GM19240 (cell line): ENCODE results near the gene COMMD3.

Experiments
- DNase-seq: peaks from one replicate; pipeline ENCODE4 v3.0.0; 2011; ENCODE audit warnings: low spot score; ENCODE audit not compliant: insufficient read length

COMMD3 gene

DNA sequence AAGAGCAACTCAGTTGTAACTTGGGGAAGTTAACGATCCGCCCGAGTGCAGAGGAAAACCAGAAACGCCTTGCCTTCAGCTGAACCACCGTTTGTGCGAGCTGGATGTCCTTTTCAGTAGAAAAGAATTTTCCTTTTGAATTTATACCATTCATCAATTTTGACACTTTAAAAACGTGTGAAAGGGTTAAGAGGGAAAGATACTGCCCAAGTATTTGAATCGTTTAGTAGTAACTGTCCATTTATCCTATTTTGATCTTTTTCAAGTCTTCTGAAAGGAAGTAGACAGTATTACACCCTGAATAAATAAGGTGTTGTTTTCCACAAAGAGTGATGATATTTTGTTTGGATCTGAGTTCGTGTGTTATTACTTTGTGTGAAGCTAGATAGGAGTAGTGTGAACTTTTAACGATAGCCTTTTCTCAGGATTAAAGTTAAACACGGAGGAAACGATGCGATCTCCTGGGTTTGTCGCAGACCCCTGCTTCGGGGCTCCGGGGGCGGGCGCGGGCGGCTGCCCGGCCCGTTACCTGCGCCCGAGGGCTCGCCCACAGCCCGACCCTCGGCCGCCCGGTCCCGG is 3.9 kb downstream of the COMMD3 start:
- no peak for DNase-seq

DNA sequence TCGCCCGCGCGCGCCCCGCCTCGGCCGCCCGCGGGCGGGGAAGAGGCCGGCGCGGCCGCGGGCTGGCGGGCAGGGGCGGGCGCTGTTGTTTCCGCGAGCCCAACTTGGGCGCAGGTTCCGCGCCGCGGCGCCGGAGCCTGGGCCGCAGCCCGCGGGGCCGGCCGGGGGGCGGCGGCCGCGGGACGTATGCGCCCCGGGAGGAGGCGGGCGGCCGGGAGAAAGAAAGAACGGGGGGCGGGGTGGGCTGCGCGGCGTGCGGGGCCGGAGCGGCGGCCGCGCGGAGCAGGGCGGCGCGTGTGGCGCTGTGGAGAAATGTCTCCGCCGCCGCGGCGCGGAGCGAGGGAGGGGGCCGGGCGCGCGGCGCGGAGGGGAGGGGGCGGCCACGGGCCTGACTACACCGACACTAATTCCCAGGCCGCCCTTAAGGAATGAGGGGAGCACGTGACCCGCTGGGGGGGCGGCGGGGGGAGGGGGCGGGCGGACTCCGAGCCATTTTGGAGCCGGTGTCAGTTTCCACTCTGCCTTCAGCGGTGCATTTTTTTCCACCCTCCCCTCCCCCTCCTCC is 4.5 kb downstream of the COMMD3 start, which contains the start of gene BMI1:
BMI1 (plus strand) TSS at position 509 of the 565 bp plus-strand sequence. CDS start 5,351 bp downstream, outside the sequence.
- peak; percentile 74 for DNase-seq

DNA sequence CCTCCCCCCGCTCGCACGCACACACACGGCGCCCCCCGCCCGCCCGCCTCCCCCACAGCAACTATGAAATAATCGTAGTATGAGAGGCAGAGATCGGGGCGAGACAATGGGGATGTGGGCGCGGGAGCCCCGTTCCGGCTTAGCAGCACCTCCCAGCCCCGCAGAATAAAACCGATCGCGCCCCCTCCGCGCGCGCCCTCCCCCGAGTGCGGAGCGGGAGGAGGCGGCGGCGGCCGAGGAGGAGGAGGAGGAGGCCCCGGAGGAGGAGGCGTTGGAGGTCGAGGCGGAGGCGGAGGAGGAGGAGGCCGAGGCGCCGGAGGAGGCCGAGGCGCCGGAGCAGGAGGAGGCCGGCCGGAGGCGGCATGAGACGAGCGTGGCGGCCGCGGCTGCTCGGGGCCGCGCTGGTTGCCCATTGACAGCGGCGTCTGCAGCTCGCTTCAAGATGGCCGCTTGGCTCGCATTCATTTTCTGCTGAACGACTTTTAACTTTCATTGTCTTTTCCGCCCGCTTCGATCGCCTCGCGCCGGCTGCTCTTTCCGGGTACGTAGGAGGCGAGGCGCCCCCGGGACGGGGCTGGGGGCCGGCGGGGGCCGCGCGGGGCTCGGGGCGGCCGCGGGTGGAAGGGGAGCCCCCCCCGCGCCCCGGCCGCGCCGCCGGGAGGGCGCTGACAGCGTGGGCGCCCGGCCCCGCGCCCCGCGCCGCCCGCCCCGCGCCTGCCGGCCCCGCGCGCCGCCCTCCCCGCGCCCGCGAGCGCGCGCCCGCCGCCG is 5.2 kb downstream of the COMMD3 start:
- peak; percentile 56 for DNase-seq

DNA sequence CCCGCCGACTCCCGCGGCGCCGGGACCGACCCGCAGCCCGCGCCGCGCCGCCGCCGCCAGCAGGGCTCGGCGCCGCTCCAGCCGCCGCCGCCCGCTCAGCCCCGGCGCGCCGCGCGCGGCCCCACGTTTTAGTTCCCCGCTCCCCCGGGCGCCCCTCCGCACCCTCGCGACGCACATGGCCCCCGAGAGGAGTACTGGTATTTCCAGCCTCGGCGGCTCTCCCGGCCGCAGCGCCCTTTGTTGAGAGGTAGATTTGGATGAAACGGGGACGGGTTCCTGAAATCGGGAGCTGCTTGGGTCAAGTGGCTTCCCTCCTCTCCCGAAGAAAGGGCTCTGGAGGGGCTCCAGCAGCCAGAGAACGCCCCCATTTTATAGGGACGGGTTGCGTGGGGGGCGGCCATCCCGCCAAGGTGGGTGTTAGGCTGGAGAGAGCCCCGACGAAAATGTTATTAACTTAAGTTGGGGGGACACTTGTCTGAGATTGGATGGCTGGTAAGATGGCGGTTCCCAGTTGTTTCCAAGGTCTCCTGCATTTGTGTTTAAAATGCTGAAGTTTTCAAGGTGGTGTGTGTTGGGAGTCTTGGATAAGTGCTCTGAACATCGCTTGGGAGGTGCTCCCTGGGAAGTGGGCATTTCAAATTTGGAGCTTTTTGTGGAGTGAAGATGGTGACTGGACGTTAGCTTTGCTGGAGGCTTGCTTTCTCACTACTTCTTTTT is 5.9 kb downstream of the COMMD3 start:
- no peak for DNase-seq

DNA sequence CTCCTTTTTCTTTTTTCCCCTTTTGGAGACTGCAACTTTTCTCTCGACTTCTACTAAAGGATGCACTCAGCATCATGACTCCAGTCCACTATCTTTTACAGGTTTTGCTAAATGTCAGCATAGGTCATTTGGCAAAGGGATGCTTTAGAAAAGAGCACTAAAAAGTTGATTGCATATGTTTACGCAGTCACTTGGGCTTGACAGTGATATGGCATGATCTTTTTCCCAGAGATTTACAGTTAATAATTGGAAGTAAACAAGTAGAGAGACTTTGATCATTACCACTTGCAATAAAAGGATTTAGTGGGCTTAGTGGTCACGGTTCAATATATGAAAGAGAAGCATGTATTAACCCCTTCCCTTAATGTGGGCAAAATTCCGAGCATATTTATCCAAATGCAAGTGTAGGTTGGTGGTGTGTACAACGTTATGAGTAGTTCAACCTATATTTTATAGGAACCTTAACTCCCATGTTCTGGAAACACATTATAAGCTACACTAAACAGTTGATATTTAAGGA is 6.5 kb downstream of the COMMD3 start:
- DNase-seq = no peak

DNA sequence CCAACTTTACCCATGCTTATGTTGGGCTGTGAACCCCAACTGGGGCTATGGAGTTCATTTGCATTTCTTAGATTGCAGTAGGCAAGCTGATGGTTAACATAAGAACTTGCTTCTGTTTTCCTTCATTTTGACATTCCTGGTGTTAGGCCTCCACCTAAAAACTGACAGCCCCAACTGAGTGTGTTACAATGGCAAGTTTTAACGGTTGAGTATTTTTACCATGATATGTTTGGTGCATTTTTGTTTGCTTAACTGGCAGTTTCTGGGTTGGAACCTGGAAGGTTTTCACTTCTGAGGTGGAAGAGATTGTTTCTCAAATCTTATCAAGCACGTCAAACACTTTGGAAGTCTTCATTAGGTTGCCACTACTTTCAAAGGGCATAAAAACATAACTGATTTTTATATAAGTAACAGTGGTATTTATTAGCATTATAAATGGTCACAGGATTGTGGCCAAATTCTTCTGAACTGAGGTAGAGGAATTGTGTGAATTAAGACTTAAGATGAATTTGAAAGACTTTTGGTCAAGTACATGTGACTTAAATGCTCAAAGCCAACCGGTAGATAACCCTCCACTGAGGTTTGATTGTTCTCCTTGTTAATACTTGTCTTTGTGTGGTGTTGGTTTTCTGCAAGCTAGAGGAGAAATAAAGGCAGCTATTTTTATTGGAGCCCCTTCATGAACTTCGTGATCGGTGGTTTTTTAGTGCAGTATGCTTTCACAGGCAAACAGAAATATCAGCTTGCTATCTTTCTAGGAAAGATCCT is 7.5 kb downstream of the COMMD3 start:
- DNase-seq = no peak

DNA sequence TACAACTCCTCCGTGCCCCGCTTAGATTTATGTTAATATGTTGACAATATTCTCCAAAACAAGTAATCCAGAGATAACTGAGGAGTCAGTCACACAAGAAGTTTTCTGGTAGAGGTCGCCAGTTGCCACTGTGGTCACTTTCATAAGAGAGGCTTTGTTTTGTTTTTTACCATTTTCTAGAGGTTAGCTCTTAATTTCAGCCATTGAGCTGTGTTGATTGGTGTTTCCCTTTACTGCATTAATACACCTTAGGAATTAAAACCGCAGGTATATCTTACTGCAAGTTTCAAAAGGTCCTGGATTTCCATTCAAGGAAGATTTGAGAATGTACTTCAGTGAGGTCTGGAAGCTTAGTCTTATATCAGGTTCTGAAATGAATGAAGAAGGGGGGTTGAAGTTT is 8.2 kb downstream of the COMMD3 start:
- DNase-seq = no peak

DNA sequence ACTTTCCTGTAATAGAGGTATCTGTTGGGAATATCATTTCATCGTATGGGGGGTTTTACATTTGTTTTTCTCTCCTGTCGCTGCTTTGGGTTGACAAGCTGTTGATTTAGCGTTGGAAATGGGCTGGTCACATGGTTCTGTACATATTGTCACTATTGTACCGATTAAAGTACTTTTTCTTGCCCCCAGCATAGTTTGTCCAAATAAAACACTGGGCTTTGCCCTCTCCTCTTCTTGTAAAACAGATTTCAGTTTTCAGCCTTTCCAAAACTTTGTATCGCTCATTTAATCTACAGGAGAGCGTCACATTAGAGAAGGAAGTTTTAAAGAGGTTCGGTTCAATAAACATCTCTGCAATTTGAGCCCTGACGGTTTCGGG is 8.7 kb downstream of the COMMD3 start:
- DNase-seq = no peak

DNA sequence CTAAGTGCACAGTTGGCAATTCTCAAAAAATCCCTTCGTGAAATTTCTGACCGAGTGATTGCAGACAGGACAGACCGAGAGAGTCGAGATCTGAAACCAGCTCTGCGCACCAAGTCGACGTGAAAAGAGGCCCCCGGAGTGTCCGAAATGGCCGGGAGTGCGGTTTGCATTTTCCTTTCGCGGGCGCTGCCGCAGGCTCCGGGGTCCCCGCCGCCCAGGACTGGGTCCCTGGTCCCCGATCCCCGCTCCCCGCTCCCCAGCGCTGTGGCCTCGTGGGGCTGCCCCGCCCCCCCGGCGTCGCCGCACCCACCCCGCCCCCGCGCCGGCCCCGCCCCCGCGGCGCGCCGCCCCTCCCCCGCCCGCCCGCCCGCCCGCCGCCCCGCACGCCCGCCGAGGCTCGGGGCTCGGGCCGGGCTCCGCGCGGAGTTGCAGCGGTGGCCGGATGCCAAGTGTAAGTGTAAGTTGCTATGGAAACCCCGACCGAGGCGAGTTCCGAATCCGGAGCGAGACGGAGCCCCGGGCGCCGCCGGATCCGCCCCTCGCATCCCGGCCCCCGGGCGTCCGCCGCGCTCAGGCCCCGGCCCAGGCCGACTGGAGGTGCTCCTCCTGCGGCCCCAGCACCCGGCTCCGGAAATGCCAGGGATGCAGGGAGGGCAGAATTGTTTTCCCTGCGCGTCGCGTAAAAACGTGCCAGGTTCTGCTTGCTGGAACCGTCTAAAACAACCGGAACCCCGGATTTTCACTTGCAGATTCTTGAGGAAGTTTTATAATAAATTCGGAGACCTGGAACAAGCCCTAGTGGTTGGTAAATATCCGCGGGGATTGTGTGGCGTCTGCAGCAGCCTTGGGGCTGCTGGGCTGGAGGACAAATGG is 9.3 kb downstream of the COMMD3 start:
- DNase-seq = peak; percentile 66

DNA sequence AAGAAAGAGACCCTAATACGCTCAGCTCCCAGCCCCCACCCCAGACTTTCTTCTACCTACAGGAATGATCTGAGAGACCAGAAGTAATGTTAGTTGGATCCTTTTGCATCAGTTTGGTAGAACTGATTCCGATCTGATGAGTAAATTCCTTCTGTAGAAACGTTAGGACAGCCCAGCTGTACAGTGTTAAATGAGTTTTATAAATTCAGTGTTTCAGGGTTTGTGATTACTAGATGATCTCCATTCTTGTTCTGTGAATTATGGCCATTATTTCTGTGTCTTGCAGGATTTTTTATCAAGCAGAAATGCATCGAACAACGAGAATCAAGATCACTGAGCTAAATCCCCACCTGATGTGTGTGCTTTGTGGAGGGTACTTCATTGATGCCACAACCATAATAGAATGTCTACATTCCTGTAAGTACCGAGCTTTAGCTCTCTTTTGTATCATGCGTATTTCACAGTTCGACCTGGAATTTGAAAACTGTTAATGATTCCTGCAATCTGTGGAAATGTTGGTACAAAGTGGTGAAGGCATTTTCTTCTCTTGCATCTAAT is 10.0 kb downstream of the COMMD3 start:
- DNase-seq = no peak

DNA sequence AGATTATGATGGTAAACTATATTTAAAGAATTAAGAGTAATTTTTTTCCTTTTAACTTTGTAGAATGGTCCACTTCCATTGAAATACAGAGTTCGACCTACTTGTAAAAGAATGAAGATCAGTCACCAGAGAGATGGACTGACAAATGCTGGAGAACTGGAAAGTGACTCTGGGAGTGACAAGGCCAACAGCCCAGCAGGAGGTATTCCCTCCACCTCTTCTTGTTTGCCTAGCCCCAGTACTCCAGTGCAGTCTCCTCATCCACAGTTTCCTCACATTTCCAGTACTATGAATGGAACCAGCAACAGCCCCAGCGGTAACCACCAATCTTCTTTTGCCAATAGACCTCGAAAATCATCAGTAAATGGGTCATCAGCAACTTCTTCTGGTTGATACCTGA is 13.0 kb downstream of the COMMD3 start:
- DNase-seq = no peak

DNA sequence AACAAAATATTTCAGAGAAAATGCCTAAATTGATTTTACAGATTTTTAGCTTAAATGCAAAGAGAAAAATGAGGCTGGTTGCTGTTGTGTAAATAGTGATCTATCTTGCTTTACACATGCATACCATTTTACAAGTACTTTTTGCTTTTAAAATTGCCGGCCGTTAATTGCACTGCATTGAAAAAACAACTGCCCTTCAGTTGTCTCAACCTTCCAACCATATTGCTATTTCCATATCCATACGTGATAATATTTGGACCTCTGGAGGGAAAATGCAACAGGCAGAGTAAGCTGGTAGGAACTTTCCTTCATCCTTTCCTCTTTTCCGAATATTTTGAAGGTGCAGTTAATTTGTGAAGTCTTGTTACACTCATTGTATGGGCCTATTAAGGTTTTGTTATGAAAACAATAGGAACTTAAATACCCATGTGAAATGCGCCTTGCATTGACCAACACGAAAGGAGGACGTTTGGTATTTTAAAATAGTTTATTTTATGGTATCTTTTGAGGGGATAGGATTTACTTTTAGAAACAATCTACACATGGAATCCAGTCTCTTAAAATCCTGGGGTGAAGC is 16.0 kb downstream of the COMMD3 start:
- no peak for DNase-seq

DNA sequence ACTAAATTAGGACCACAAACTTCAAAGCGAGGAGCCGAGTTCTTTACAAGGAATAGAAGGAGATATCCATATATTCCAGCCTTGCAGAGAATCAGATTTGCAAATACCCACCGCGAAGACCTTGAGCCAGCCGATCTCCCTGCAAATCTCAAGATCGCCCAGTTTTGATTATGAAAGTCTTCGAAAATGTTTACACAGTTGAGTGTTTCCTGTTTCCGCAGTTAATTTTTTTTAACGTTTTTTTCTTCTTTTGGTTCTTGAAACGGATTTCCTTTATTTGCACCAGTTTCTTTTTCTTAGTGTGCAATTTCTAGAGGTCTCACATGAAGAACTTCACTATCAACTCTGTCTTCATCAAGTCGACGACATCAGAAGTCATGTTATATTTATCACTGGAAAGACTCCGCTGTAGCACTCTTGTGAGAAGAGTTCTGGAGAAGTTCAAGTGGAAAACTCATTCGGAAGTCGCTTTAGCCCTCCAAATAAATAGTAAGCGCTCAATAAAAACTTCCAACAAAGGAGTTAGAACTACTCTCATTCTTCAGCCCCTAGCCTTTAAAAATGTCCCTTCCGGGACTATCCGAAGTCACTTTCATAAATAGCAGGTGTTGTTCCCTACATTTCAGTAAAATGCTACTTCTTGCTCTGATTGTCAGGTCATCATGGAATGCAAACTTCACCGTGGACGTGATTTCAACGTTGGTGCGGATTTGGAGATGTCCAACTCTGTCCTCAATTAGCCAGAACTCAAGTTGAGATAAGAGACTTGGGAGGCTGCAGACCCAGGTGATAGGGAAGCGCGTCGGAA is 17.2 kb downstream of the COMMD3 start:
- DNase-seq = no peak

DNA sequence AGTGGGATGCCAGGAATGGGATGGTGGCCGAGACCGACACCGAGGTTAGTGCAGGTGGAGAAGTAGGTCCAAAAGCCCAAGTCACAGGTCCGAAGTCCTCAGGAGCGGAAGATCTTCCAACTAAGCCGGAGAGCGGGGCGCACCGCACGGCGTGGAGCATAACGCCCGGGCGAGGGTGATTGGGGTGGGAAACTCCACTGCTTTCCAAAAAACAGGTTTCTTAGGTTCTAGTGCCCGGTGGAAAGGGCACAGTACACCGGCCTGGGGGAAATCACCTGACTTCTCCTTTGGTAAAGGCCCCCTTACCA is 17.7 kb downstream of the COMMD3 start:
- DNase-seq = no peak

DNA sequence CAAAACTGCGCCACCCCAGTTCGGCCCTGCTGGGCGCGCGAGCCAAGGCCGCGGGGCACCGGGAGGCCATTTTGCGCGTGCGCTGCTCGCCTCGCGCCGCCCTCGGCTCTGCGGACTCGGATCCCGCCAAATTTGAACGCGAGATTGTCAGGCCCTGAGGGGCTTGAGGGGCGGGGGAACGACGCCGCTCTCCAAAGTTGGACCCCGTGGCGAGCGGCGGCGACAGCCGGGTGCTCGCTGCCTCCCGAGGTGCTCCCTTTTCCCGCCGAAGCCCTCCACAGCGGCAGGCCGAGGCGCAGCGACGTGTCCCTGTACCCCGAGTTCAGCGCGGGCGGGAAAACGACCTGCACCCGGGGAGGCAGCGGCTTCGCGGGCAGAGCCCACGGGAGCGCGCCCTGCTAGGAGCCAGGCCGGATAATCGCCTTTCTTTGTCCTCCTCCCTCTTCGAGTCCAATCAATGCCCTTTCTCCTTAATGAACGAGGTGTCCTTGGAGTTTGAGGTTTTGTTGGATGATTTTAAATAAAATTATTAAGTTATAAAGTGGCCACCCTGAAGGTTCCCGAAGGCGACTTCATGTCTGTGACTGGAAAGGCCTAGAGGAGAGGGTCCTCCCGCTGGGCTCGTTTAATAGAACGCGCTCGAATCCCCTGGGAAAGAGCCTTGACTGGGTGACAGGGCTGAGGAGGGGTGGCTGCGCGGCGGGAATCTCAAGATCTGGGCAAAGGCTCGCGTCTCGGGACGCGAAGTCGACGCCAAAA is 18.4 kb downstream of the COMMD3 start:
- DNase-seq = no peak

DNA sequence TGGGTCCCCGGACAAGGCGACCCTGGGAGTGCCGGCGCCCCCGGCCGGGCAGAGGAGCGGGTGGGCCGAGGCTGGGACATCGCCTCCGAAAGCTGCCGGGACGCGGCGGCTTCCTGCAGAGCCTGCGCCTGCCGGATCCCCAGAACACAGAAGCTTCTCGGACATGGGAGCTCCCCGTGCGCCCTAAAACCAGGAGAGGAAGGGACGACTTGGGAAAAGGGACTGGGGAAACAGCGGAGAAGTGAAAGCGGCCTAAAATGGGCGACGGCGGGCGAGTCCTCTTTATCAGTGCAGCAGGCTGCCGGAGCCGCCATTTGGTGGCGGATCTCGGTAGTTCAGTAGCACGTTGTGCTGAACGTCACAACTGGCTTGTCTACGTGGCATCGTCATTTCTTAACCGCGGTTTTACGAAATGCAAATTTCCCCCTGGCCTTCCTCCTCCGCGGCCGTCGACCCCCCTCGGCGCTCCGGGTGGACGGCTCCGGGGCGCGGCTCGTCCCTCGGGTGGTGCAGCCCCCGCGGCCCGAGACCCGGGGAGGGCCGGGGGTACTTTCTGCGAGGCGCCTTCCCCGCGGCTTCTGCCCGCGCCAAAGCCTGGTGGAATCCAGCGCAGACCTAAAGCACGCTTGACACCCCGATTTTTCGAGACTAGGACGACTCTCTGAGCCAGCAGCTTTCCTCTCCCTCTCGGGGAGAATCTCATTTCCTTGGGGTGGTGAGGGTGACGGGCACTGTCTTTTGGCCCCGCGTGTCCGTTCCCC is 19.2 kb downstream of the COMMD3 start:
- no peak for DNase-seq

DNA sequence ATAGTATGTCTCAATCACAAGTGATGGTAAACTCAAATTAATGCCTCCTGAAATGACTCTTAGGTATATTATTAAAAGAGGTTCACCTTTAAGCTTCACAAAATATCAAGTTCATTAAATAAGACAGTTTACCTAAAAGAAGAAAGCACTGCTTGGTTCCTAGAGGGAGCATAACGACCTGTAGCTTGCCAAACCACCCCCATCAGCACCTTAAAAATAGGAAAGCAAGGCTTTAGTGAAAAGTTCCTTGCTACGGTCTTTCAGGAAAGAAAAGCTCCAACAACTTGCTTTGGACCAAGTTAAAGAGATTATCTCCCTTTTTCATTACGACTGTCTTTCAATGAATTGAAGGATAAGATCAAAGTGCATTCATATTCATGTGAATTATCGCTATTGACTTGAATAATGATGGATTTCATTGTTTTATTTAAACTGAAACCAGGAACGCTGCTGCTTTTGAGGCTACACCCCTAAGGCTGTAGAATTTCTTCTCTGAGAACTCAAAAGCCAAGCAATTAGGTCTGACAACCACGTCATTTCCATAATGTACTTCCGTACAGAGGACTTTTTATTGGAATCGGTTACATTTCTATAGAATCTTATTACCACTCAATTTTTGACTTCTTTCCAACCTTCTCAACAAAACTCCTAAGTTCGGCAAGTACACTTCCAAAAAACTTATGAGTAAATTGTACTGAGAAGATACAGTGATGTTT is 22.2 kb downstream of the COMMD3 start:
- no peak for DNase-seq
